MCF 10A (cell line): ENCODE measurements around the gene MPHOSPH8. TPM values are rescaled to one million over a fixed set of nuclear protein-coding genes. Genes with fewer than 3 reads are reported as not detected.

Experiments used
- BruUV-seq: library from RNA; stranded (reverse); fragments of 400-500 nt; replicated peaks from 2 replicates; lab custom pipeline; 2021; lab: Mats Ljungman, UMichigan
- CTCF ChIA-PET: fragments of 300-600 bp; sonication (Branson Sonifier 250); formaldehyde crosslinking; extraction: SDS; loops from one replicate; lab custom pipeline; 2021; ENCODE audit warnings: antibody characterized with exemption, inconsistent platforms; lab: Yijun Ruan, JAX
- POLR2A ChIA-PET: fragments of 300-600, 350-650 bp; sonication (Branson Sonifier 250); formaldehyde crosslinking; extraction: SDS; loops from one replicate; lab custom pipeline; 2020; ENCODE audit warnings: antibody characterized with exemption, inconsistent platforms; lab: Yijun Ruan, JAX
- DNase-seq: peaks from one replicate; pipeline ENCODE4 v3.0.0-alpha.2; 2018; ENCODE audit not compliant: unreplicated experiment
- H3K27ac Mint-ChIP-seq: one replicate; pipeline ENCODE4 v1.8.0; 2022; ENCODE audit warnings: mild to moderate bottlenecking, low read depth, mixed read lengths; ENCODE audit not compliant: unreplicated experiment
- H3K27me3 Mint-ChIP-seq: one replicate; pipeline ENCODE4 v1.8.0; 2022; ENCODE audit warnings: mixed read lengths; ENCODE audit not compliant: insufficient read depth, unreplicated experiment
- H3K36me3 Mint-ChIP-seq: one replicate; pipeline ENCODE4 v1.8.0; 2022; ENCODE audit warnings: mild to moderate bottlenecking, moderate library complexity, mixed read lengths; ENCODE audit not compliant: insufficient read depth, unreplicated experiment
- H3K4me1 Mint-ChIP-seq: one replicate; pipeline ENCODE4 v1.8.0; 2022; ENCODE audit warnings: mixed read lengths; ENCODE audit not compliant: insufficient read depth, unreplicated experiment
- H3K4me3 Mint-ChIP-seq: one replicate; pipeline ENCODE4 v1.8.0; 2022; ENCODE audit warnings: mild to moderate bottlenecking, moderate library complexity, mixed read lengths; ENCODE audit not compliant: unreplicated experiment
- H3K9me3 Mint-ChIP-seq: one replicate; pipeline ENCODE4 v1.8.0; 2022; ENCODE audit warnings: mixed read lengths; ENCODE audit not compliant: unreplicated experiment
- CTCF ChIP-seq: fragments of 200-600 bp; IDR thresholded peaks from one replicate; pipeline ENCODE4 v1.8.0; 2022; ENCODE audit warnings: antibody characterized with exemption, mild to moderate bottlenecking; ENCODE audit not compliant: unreplicated experiment
- intact Hi-C: fragments of 100-400 bp; cut with micrococcal nuclease; formaldehyde crosslinking; loops from 2 replicates; pipeline ENCODE4 v1.14.1; 2022
- total RNA-seq: library from RNA; stranded (reverse); gene quantifications from 2 replicates; pipeline ENCODE4 v1.2.3, GENCODE V29; 2022

The MPHOSPH8 gene
- total RNA-seq, 1 experiment from 2014 or later: 32.4 TPM

GRCh38 chr13:19643652-19644051 lies 10.2 kb downstream of the MPHOSPH8 start:
- BruUV-seq: no TSS peak
- peaks cover 5% of the 10 kb centered on the region for H3K4me1 Mint-ChIP-seq
- H3K36me3 Mint-ChIP-seq: peaks cover 66% of the 10 kb centered on the region
- intact Hi-C loops: no loop called here
- TF ChIP-seq CTCF: no peak
- POLR2A ChIA-PET: no interaction called here
- H3K9me3 Mint-ChIP-seq: no peaks in the 10 kb centered on the region
- DNase-seq: no peak
- no peak overlapping the region for H3K27ac Mint-ChIP-seq
- CTCF ChIA-PET: interaction anchor here (0.6 kb wide), 1 partner anchor 204 kb away, joined by 3 read pairs; no protein-coding TSS in a partner anchor
- H3K27me3 Mint-ChIP-seq: no peaks in the 10 kb centered on the region
- H3K4me3 Mint-ChIP-seq: no peak overlapping the region

GRCh38 chr13:19645000-19645399 lies 11.5 kb downstream of the MPHOSPH8 start:
- intact Hi-C loops: no loop called here
- Mint-ChIP-seq H3K9me3 (no peaks in the 10 kb centered on the region), H3K27me3 (no peaks in the 10 kb centered on the region), H3K36me3 (peaks cover 80% of the 10 kb centered on the region), H3K4me1 (peaks cover 5% of the 10 kb centered on the region), H3K4me3 (no peak overlapping the region), H3K27ac (no peak overlapping the region)
- no peak for DNase-seq
- TF ChIP-seq CTCF: no peak
- no TSS peak for BruUV-seq
- CTCF ChIA-PET: interaction anchor here (1.2 kb wide), 1 partner anchor 11 kb away, joined by 4 read pairs; no protein-coding TSS in a partner anchor
- POLR2A ChIA-PET: interaction anchor here (1.2 kb wide), 1 partner anchor 12 kb away, joined by 3 read pairs; no protein-coding TSS in a partner anchor

DNA sequence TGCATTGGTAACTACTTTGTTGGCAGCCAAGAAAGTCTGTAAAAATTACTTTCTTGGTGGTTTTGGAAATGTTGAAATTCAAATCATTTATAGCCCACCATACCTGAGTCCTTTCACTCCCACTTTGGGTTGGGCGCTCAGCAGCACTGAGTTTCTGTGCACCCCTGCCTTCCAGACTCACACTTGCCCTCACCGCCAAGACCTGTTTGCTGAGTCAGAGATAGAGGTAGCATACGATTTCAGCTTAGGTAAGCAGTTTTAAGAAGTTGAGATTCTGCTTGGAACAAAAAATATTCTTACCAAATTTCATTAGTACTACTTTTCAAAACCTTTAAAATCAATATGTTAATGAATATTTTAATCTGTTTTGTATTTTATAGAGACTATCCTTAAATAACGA lies 12.6 kb downstream of the MPHOSPH8 start:
- BruUV-seq: no TSS peak
- DNase-seq: no peak
- ChIA-PET CTCF (interaction anchor here (1.2 kb wide), 1 partner anchor 12 kb away, joined by 4 read pairs; no protein-coding TSS in a partner anchor), POLR2A (interaction anchor here (0.7 kb wide), 1 partner anchor 14 kb away, joined by 4 read pairs; no protein-coding TSS in a partner anchor)
- Mint-ChIP-seq H3K27me3 (no peaks in the 10 kb centered on the region), H3K4me1 (peaks cover 5% of the 10 kb centered on the region), H3K4me3 (no peak overlapping the region), H3K36me3 (peaks cover 88% of the 10 kb centered on the region), H3K9me3 (no peaks in the 10 kb centered on the region), H3K27ac (no peak overlapping the region)
- no peak for TF ChIP-seq CTCF
- intact Hi-C loops: no loop called here

DNA sequence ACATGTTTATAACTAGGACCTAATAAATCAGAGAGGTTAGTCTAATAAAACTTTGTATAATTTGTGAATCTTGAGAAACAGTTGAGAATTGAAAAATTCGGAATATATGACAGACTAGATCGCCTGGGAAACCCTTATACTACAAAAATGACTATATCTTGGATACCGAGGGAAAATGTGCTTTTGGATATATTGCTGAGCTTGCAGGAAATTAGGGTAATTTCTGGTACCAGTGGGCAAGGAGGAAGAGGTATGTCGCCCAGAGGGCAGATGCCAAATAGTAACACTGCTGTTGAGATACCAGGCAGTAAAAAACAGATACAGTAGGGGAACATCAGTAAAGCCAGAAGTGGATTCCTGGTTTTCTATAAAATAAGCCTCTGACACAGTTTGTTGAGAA lies 17.3 kb downstream of the MPHOSPH8 start:
- CTCF ChIA-PET: interaction anchor here (1.0 kb wide), 1 partner anchor 10 kb away, joined by 3 read pairs; no protein-coding TSS in a partner anchor
- H3K4me1 Mint-ChIP-seq: no peaks in the 10 kb centered on the region
- H3K27ac Mint-ChIP-seq: no peak overlapping the region
- no peak overlapping the region for H3K4me3 Mint-ChIP-seq
- intact Hi-C loops: no loop called here
- H3K27me3 Mint-ChIP-seq: no peaks in the 10 kb centered on the region
- no peaks in the 10 kb centered on the region for H3K9me3 Mint-ChIP-seq
- no TSS peak for BruUV-seq
- POLR2A ChIA-PET: interaction anchor here (0.9 kb wide), 1 partner anchor 17 kb away, joined by 3 read pairs; no protein-coding TSS in a partner anchor
- H3K36me3 Mint-ChIP-seq: peaks cover 81% of the 10 kb centered on the region
- no peak for DNase-seq
- no peak for TF ChIP-seq CTCF
